Thoracic aorta (tissue), 2 donors: Measurements from ENCODE around the gene ADGRB2. TPM values are rescaled to one million over a fixed set of nuclear protein-coding genes. Genes with fewer than 3 reads are reported as not detected.

ENCODE experiments used
- ATAC-seq: fragments of 150-250 bp; one replicate; pipeline ENCODE4 v1.8.0; 2017; ENCODE audit warnings: low read depth; ENCODE audit not compliant: insufficient number of reproducible peaks, low FRiP score
- DNase-seq: peaks from one replicate; pipeline ENCODE4 v3.0.0-alpha.2; 2020; ENCODE audit warnings: low spot score
- H3K27ac ChIP-seq, 2 donors: fragments of 200-600 bp; sonication (generic); 1 replicate in 1 of 2; 2 replicates in 1 of 2; pipeline ENCODE4 v1.5.1; 2016; ENCODE audit warnings: mild to moderate bottlenecking in 2 of 2, moderate library complexity in 2 of 2
- H3K27me3 ChIP-seq: fragments of 200-600 bp; sonication (generic); replicated peaks from 2 replicates; pipeline ENCODE4 v1.6.0; 2016; ENCODE audit warnings: mild to moderate bottlenecking; ENCODE audit not compliant: insufficient read depth
- H3K36me3 ChIP-seq: fragments of 200-600 bp; sonication (generic); one replicate; pipeline ENCODE4 v1.5.1; 2016
- H3K4me1 ChIP-seq, 2 donors: fragments of 200-600 bp; sonication (generic); 1 replicate in 1 of 2; 2 replicates in 1 of 2; pipeline versions ENCODE4 v1.5.1 to v1.6.0; 2016; ENCODE audit warnings: low read depth in 2 of 2, mild to moderate bottlenecking in 1 of 2; ENCODE audit not compliant: control insufficient read depth in 1 of 2
- H3K4me3 ChIP-seq: fragments of 200-600 bp; sonication (generic); 2 replicates; pipeline ENCODE4 v1.5.1; 2016; ENCODE audit warnings: mild to moderate bottlenecking
- H3K9me3 ChIP-seq: fragments of 200-600 bp; sonication (generic); 2 replicates; pipeline ENCODE4 v1.5.1; 2016
- CTCF ChIP-seq: fragments of 200-600 bp; sonication (generic); IDR thresholded peaks from one replicate; pipeline ENCODE4 v1.5.1; 2019; ENCODE audit warnings: antibody characterized with exemption
- total RNA-seq, 2 donors: library from RNA; depleted of rRNA; stranded (reverse); fragments of >200 nt; gene quantifications; one replicate each; pipeline versions ENCODE4 v1.1.0 to v1.2.3, GENCODE V29; 2016

Gene ADGRB2
- total RNA-seq, 2 donors from 2014 or later = 1.5 TPM

GRCh38 chr1:31772669-31773248, 8.6 kb upstream of the ADGRB2 start:
- H3K4me1 ChIP-seq = peaks cover 7 to 14% of the 10 kb centered on the region in 2 donors
- DNase-seq (no peak), ATAC-seq (no peak)
- H3K36me3 ChIP-seq = no peaks in the 10 kb centered on the region
- H3K27me3 ChIP-seq = no peaks in the 10 kb centered on the region
- peak overlapping the region; percentile 55 for H3K4me3 ChIP-seq
- no peaks in the 10 kb centered on the region for H3K9me3 ChIP-seq
- H3K27ac ChIP-seq = no peak overlapping the region
- TF ChIP-seq CTCF = no peak

- ATAC-seq (no peak), DNase-seq (no peak)
- no peak overlapping the region for H3K27ac ChIP-seq
- H3K36me3 ChIP-seq = no peaks in the 10 kb centered on the region
- peaks cover 7 to 14% of the 10 kb centered on the region in 2 donors for H3K4me1 ChIP-seq
- H3K9me3 ChIP-seq = no peaks in the 10 kb centered on the region
- H3K4me3 ChIP-seq = peak overlapping the region; percentile 55
- no peak for TF ChIP-seq CTCF
- H3K27me3 ChIP-seq = no peaks in the 10 kb centered on the region
Observed at GRCh38 chr1:31771891-31772668, 7.9 kb upstream of the ADGRB2 start.

- no peaks in the 10 kb centered on the region for H3K36me3 ChIP-seq
- H3K9me3 ChIP-seq = no peaks in the 10 kb centered on the region
- DNase-seq (no peak), ATAC-seq (no peak)
- no peak overlapping the region for H3K27ac ChIP-seq
- no peaks in the 10 kb centered on the region for H3K27me3 ChIP-seq
- peaks cover 7 to 15% of the 10 kb centered on the region in 2 donors for H3K4me1 ChIP-seq
- no peak for TF ChIP-seq CTCF
- H3K4me3 ChIP-seq = no peak overlapping the region
Observed at GRCh38 chr1:31769720-31770390, 5.7 kb upstream of the ADGRB2 start.

- TF ChIP-seq CTCF = no peak
- ATAC-seq = no peak
- DNase-seq = no peak
Observed at GRCh38 chr1:31768939-31769704, 5.0 kb upstream of the ADGRB2 start.

More at GRCh38 chr1:31768939-31769704, 5.0 kb upstream of the ADGRB2 start:
- H3K27me3 ChIP-seq = no peaks in the 10 kb centered on the region
- peaks cover 11 to 21% of the 10 kb centered on the region in 2 donors for H3K4me1 ChIP-seq
- H3K4me3 ChIP-seq = no peak overlapping the region
- H3K27ac ChIP-seq = no peak overlapping the region
- H3K36me3 ChIP-seq = no peaks in the 10 kb centered on the region
- no peaks in the 10 kb centered on the region for H3K9me3 ChIP-seq
